ENCODE measurements around the gene ROBO4. TPM values are rescaled to one million over a fixed set of nuclear protein-coding genes. Genes with fewer than 3 reads are reported as not detected.

ROBO4 gene
- total and polyA plus RNA-seq, 2 of the 13 experiments (the other 11 are each of a cell fraction or from before 2014, with no cell fraction given), result 0.07 to 1.1 TPM

- no peak for TF ChIP-seq ZNF329 (CRISPR knock-in tag; IDR thresholded peaks at IDR 0.05; ENCODE audit: low read depth)
- TF ChIP-seq FOXK2 (IDR thresholded peaks at IDR 0.05), result no peak
- TF ChIP-seq CBX1 (IDR thresholded peaks at IDR 0.05; ENCODE audit: low read depth), result no peak
- no peak for TF ChIP-seq RBAK (CRISPR knock-in tag; IDR thresholded peaks at IDR 0.05)
- TF ChIP-seq ZMYM2 (CRISPR knock-in tag; IDR thresholded peaks at IDR 0.05), result no peak
- peak; percentile 5; the same call in 1 of the 2 replicates for TF ChIP-seq ZNF646 (CRISPR knock-in tag; IDR thresholded peaks at IDR 0.05)
- TF ChIP-seq ZBTB42 (CRISPR knock-in tag; IDR thresholded peaks at IDR 0.05), result 0 out of 2 replicates have a peak, but pooled peaks have one; percentile 33
- TF ChIP-seq ZNF7 (CRISPR knock-in tag; IDR thresholded peaks at IDR 0.05), result no peak
- no peak for TF ChIP-seq ZKSCAN8 (CRISPR knock-in tag; IDR thresholded peaks at IDR 0.05; ENCODE audit: borderline replicate concordance)
- TF ChIP-seq KLF11 (CRISPR knock-in tag; IDR thresholded peaks at IDR 0.05), result no peak
- TF ChIP-seq ZFP91 (CRISPR knock-in tag; IDR thresholded peaks at IDR 0.05; ENCODE audit: borderline replicate concordance), result no peak
- TF ChIP-seq MTF1 (CRISPR knock-in tag; IDR thresholded peaks at IDR 0.05), result no peak
- TF ChIP-seq ZNF12 (CRISPR knock-in tag; IDR thresholded peaks at IDR 0.05), result no peak
- no peak for TF ChIP-seq ZNF451 (CRISPR knock-in tag; IDR thresholded peaks at IDR 0.05)
- TF ChIP-seq ZNF546 (CRISPR knock-in tag; conservative IDR thresholded peaks at IDR 0.05), result no peak
- TF ChIP-seq NCOA1 (CRISPR knock-in tag; IDR thresholded peaks at IDR 0.05), result no peak
- no peak for TF ChIP-seq TGIF2 (CRISPR knock-in tag; IDR thresholded peaks at IDR 0.05)
- no peak for TF ChIP-seq ZBTB25 (CRISPR knock-in tag; IDR thresholded peaks at IDR 0.05)
- TF ChIP-seq ZNF496 (CRISPR knock-in tag; IDR thresholded peaks at IDR 0.05; ENCODE audit: insufficient replicate concordance), result no peak
- TF ChIP-seq ZNF530 (CRISPR knock-in tag; IDR thresholded peaks at IDR 0.05; ENCODE audit: low read depth), result no peak
- no peak for TF ChIP-seq STAT5B (CRISPR knock-in tag; IDR thresholded peaks at IDR 0.05)
- TF ChIP-seq ZFYVE20 (CRISPR knock-in tag; IDR thresholded peaks at IDR 0.05; ENCODE audit: borderline replicate concordance, low read depth), result no peak
- TF ChIP-seq AGO2 (optimal IDR thresholded peaks at IDR 0.05; ENCODE audit: low read depth, low read length), result no peak
These were observed 37.3 kb upstream of the ROBO4 start (continued) for GRCh38 chr11:124934862-124935547.

Data from HepG2 (cell line).